Measurements from ENCODE around the gene RASGRF1. TPM values are rescaled to one million over a fixed set of nuclear protein-coding genes. Genes with fewer than 3 reads are reported as not detected.

Gene RASGRF1
- total and polyA plus RNA-seq, 2 donors (not counting 1 experiment from before 2014, with no cell fraction given) = 0.09 TPM; not detected in 1

GRCh38 chr15:79084308-79084968 is 6.1 kb downstream of the RASGRF1 start:
- Histone ChIP-seq H3K27me3 (ENCODE audit: control insufficient read depth, insufficient read depth, low read length) (peaks cover under 1% of the 10 kb centered on the region), H4K20me1 (ENCODE audit: control insufficient read depth, extremely low read depth, insufficient read depth, low read length) (no peaks in the 10 kb centered on the region), H3K4me1 (ENCODE audit: control insufficient read depth, extremely low read depth, insufficient read depth, low read length) (no peaks in the 10 kb centered on the region), H2AFZ (ENCODE audit: low read length) (no peak overlapping the region), H3K36me3 (ENCODE audit: control insufficient read depth, insufficient read depth, low read length) (no peaks in the 10 kb centered on the region), H3K27ac (ENCODE audit: insufficient read depth, low read length) (no peak overlapping the region), H3K4me3 (replicated peaks in 1 of 4; ENCODE audit: control extremely low read depth in 1 of 4, insufficient read depth in 1 of 4, low read depth in 3 of 4, low read length in 4 of 4) (no peak overlapping the region), H3K4me2 (ENCODE audit: extremely low read depth, insufficient read depth, low read length) (no peak overlapping the region), H3K9ac (ENCODE audit: insufficient read depth, low read length) (no peak overlapping the region), H3K79me2 (ENCODE audit: control insufficient read depth, insufficient read depth, low read length) (no peaks in the 10 kb centered on the region), H3K9me3 (ENCODE audit: control insufficient read depth, insufficient read depth, low read depth, low read length) (no peaks in the 10 kb centered on the region)
- TF ChIP-seq CTCF (conservative IDR thresholded peaks at IDR 0.05 in 1 of 2, IDR thresholded peaks at IDR 0.05 in 1 of 2; ENCODE audit: low read depth in 1 of 2, low read length in 2 of 2) = no peak
- no peak for TF ChIP-seq EZH2 (IDR thresholded peaks at IDR 0.05; ENCODE audit: low read length, missing control alignments)
- DNase-seq (ENCODE audit: low read depth in 2 of 2) = no peak

- no peaks in the 10 kb centered on the region for H3K27me3 ChIP-seq (ENCODE audit: control insufficient read depth, insufficient read depth, low read length)
- H3K9me3 ChIP-seq (ENCODE audit: control insufficient read depth, insufficient read depth, low read depth, low read length) = no peaks in the 10 kb centered on the region
- H3K27ac ChIP-seq (ENCODE audit: insufficient read depth, low read length) = no peak overlapping the region
- H2AFZ ChIP-seq (ENCODE audit: low read length) = no peak overlapping the region
- H3K4me3 ChIP-seq (replicated peaks in 1 of 4; ENCODE audit: control extremely low read depth in 1 of 4, insufficient read depth in 1 of 4, low read depth in 3 of 4, low read length in 4 of 4) = no peak overlapping the region
- TF ChIP-seq EZH2 (IDR thresholded peaks at IDR 0.05; ENCODE audit: low read length, missing control alignments) = no peak
- TF ChIP-seq CTCF (conservative IDR thresholded peaks at IDR 0.05 in 1 of 2, IDR thresholded peaks at IDR 0.05 in 1 of 2; ENCODE audit: low read depth in 1 of 2, low read length in 2 of 2) = no peak
- no peaks in the 10 kb centered on the region for H4K20me1 ChIP-seq (ENCODE audit: control insufficient read depth, extremely low read depth, insufficient read depth, low read length)
- no peak overlapping the region for H3K9ac ChIP-seq (ENCODE audit: insufficient read depth, low read length)
- H3K79me2 ChIP-seq (ENCODE audit: control insufficient read depth, insufficient read depth, low read length) = no peaks in the 10 kb centered on the region
- no peaks in the 10 kb centered on the region for H3K36me3 ChIP-seq (ENCODE audit: control insufficient read depth, insufficient read depth, low read length)
- no peak for DNase-seq (ENCODE audit: low read depth in 2 of 2)
- no peaks in the 10 kb centered on the region for H3K4me1 ChIP-seq (ENCODE audit: control insufficient read depth, extremely low read depth, insufficient read depth, low read length)
- no peak overlapping the region for H3K4me2 ChIP-seq (ENCODE audit: extremely low read depth, insufficient read depth, low read length)
Measured at GRCh38 chr15:79083154-79083553, 7.4 kb downstream of the RASGRF1 start.

GRCh38 chr15:79082363-79083070 is 8.1 kb downstream of the RASGRF1 start:
- no peaks in the 10 kb centered on the region for H3K79me2 ChIP-seq (ENCODE audit: control insufficient read depth, insufficient read depth, low read length)
- H4K20me1 ChIP-seq (ENCODE audit: control insufficient read depth, extremely low read depth, insufficient read depth, low read length) = no peaks in the 10 kb centered on the region
- H3K4me1 ChIP-seq (ENCODE audit: control insufficient read depth, extremely low read depth, insufficient read depth, low read length) = no peaks in the 10 kb centered on the region
- no peaks in the 10 kb centered on the region for H3K27me3 ChIP-seq (ENCODE audit: control insufficient read depth, insufficient read depth, low read length)
- H3K4me2 ChIP-seq (ENCODE audit: extremely low read depth, insufficient read depth, low read length) = no peak overlapping the region
- no peak overlapping the region for H3K9ac ChIP-seq (ENCODE audit: insufficient read depth, low read length)
- H3K27ac ChIP-seq (ENCODE audit: insufficient read depth, low read length) = no peak overlapping the region
- DNase-seq (ENCODE audit: low read depth in 2 of 2) = no peak
- no peak overlapping the region for H2AFZ ChIP-seq (ENCODE audit: low read length)
- TF ChIP-seq EZH2 (IDR thresholded peaks at IDR 0.05; ENCODE audit: low read length, missing control alignments) = no peak
- TF ChIP-seq CTCF (conservative IDR thresholded peaks at IDR 0.05 in 1 of 2, IDR thresholded peaks at IDR 0.05 in 1 of 2; ENCODE audit: low read depth in 1 of 2, low read length in 2 of 2) = no peak
- H3K36me3 ChIP-seq (ENCODE audit: control insufficient read depth, insufficient read depth, low read length) = no peaks in the 10 kb centered on the region
- no peaks in the 10 kb centered on the region for H3K9me3 ChIP-seq (ENCODE audit: control insufficient read depth, insufficient read depth, low read depth, low read length)
- H3K4me3 ChIP-seq (replicated peaks in 1 of 4; ENCODE audit: control extremely low read depth in 1 of 4, insufficient read depth in 1 of 4, low read depth in 3 of 4, low read length in 4 of 4) = no peak overlapping the region
